ENCODE results near the gene STUM. TPM values are rescaled to one million over a fixed set of nuclear protein-coding genes. Genes with fewer than 3 reads are reported as not detected.
"Not testable (repeated sequence)": the region's sequence is repeated elsewhere in the genome, so short reads cannot be mapped to it uniquely, and the experiment has no call there.

STUM gene
- total RNA-seq, 1 donor from 2014 or later = 2.8 TPM

DNA sequence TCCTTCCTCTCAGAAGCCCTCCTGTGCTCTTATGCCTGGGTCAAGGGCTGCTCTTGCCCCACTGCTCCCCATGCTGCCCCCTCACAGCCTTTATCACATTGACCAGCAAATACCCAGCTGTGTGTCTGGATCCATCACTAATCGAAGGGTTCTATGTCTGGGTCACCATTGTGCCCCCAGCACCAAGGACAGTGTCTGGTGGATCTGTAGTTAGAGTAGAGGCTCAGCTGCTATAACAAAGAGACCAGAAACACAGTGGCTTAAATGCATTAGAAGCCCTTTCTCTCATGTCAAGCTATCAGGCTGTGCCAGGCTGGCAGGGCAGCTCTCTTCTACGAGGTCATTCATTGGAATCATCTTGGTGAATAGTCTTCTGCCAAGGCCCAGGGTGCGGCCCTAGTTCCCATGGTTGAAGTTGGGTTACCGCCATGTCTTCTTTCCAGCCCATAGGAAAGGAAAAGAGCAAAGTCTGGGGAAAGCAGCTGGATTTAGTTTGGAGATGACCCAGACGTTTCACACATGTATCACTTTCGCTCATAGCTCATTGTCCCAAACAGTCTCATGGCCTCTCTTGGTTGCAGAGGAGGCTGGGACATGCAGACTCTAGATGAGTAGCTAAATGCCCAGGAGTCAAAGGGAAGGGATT lies 32.2 kb downstream of the STUM start:
- no peak for DNase-seq (ENCODE audit: low spot score)

DNA sequence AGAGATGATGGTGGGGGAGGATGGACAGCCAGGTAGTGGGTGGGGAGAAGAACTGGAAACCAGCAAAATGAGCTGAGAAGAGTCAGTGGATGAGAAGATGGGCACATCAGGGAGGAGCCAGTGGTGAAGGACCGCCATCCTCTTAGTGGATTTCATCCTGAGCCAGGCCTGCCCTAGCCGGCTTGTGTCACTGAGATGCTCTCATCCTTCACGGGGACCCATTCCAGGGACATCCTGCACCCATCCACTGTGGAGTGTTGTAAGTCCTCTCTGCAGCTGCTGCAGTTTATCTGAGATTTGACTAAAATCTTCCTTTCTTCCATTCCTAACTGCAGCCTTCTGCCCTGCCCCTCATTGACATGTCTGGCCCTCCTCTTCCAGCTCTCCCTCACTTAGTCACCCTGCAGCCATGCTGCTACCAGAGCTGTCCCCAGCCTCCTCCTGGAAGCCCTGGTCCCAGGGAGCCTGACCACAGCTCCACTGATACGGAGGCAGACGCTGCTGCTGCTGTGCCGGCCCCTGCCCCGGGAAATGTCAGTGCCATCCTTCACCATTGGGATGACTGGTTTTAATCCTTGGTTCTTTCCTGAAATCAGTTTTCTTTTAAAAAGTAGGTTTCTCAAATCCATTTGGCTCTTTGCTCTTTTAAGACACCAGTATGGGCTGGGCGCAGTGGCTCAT lies 33.2 kb downstream of the STUM start:
- no peak for DNase-seq (ENCODE audit: low spot score)

DNA sequence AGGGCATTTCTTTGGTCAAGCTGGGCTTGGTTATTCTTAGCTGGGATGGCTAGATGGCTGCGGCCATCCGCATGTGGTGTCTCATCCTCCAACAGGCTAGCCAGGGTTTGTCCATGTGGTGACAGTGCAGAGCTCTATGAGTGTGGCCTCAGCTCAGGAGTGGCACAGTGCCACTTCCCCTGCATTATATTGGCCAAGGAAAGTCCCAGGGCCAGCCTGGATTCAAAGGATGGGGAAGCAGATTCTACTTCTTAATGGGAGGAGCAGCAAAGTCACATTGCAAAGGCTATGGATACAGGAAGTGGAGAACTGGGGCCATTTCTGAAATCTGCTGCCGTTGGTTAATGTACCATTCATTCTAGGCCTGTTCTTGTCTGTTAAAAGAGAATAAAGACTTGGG lies 34.4 kb downstream of the STUM start:
- no peak for DNase-seq (ENCODE audit: low spot score)

DNA sequence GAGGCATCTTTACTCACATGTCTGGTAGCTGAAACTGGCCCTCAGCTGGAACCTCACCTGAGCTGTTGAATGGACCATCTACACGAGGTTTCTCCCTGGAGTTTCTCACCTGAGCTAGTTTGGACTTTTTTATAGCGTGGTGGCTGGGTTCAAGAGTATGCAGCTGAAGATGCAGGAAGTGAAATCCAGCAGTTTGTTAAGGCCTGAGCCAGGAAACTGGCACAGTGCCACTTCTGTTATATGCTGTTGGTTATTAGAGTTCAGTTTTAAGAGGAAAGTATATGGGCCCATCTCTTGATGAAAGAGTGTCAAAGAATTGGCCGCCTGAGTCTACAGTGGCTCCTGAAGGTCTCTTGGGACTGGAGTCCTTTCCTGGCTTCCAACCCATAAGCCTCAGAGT lies 35.6 kb downstream of the STUM start:
- no peak for DNase-seq (ENCODE audit: low spot score)

DNA sequence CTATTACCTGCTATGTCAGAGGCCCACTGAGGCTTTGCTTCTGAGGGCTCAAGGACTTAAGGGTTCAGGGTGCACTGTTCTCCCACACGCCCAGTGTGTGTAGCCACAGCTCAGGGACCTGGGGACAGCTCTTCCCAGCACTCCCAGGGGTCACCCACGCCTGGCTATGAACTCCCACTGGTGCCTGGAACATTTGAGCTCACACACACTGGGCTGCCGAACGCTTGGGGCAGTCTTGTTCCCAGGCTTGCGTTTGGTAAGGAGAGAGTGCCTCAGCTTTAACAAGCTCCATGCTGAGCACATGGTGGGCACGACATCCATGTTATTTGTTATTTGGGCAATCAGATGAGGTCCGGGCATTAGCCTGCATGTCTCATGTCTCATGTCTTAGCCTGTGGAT lies 37.6 kb downstream of the STUM start:
- no peak for DNase-seq (ENCODE audit: low spot score)

DNA sequence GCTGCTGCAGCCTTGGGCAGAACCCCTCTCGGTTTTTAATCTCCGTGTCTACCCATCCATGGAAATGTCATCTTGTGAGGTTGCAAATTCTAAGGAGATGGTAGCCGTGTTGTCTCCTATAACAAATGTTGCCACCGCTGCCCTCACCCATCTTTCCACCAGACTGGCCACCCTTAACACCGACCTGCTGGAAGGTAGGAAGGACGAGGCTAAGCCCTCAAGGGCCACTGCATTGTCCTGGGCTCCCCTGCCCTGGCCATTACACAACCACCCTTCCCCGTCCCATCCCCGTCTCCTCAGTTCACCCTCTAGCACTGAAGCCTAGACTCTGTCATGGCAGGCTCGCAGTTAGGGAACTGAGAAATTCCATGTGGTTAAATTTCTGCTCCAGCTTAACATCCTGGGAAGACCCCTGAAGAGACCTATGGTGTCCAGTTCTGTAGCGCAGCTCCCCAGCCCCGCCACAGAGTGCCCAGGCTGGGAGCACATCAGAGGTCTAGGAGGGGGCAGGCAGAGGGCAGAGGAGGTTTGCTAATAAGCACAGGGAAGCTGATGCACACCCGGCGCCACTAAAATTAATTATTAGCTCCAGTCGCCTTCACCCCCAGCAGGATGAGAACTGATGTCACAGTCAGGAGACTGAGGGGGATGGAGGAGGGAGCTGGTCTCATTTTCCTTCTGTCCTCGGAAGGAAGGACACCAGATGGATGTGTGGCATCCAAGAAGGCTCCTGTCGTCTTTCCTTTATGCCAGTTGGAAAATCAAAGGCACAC lies 38.3 kb downstream of the STUM start:
- no peak for DNase-seq (ENCODE audit: low spot score)

DNA sequence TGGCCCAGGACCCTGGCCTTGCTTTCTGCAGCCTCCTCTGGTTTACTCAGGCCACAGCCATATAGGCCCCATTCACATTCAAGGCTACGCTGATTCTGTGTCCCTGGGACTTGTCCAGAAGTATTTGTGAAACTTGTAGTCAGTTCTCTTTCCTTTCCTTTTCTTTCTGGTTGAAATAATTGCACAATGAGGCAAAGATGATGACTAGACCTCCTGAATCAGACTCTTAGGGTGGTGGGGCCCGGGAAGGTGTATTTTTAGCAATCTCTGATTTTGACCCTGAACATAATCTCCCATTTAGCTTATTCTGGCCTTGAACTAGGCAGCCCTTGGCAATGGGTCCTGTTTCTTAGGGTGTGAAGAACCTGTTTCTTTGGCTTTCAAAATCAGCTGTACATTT lies 39.9 kb downstream of the STUM start:
- no peak for DNase-seq (ENCODE audit: low spot score)

DNA sequence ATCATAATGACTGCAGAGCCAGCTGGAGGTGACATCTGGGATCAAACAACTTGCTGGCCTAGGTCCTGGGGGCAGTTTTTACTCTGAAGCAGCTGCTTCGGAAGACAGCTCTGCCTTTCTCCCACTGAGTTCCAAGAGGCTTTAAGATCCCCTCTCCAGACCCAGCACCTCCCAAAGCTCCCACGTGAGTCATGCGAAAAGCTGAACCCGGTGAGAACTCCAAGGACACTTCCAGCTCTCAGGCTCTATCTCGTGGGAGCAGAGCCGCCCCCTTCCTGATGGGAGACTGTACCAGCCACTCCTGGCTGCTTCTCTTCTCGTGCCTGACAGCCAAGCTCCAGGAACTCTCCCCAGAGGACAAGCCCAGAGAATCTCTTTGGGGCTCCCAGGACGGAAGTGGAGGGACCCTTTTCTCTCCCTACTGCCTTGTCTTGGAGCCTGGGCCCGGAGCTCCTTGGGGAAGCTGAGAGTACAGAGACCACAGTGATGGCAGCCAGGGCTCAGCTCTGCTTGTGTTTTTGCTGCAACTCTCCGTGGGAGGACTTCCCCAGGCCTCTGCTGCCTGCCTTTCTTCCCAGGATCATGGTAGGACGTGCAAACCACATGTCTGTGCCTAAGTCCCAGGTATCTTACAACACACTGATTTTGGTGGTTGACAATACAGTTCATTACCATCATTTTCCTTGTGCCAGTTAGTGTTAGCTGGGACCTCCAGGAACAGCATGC lies 40.6 kb downstream of the STUM start:
- no peak for DNase-seq (ENCODE audit: low spot score)

DNA sequence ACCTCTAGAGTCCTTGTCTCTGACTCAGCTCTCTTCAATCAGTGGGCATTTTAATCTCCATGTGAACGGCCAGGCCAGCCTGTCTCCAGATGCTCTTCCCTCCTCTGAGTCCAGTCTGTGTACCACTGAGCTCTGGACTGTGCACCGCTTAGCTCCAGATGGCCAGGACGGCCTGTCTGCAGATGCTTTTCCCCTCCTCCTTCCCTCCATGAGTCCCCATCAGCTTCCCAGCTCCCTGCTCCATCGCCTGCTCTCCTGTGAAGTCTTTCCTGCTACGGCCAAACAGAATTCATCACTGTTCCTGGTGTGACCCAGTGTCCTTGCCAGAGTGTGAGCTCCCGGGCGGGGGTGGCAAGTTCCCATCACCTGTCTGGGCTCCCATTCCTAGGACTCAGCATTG lies 42.0 kb downstream of the STUM start:
- DNase-seq (ENCODE audit: low spot score) = no peak

DNA sequence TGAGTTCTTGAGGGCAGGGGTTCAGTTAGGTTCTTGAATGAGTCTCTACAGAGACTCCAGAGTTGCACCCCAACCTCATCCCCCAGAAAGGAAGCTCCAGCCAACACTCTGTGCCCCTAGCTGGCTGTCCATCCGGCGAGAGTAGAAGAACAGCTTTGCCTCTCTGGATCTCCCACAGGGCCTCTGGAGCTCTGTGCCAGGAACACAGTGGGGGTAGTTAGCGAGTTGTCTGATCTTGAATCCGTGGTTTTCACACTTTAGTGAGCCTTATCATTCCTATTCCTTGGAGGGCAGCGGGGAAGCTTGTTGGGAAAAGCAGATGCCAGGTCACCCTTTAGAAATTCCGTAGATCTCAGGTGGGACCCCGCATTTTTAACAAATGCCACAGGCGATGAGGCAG lies 45.0 kb downstream of the STUM start:
- no peak for DNase-seq (ENCODE audit: low spot score)

DNA sequence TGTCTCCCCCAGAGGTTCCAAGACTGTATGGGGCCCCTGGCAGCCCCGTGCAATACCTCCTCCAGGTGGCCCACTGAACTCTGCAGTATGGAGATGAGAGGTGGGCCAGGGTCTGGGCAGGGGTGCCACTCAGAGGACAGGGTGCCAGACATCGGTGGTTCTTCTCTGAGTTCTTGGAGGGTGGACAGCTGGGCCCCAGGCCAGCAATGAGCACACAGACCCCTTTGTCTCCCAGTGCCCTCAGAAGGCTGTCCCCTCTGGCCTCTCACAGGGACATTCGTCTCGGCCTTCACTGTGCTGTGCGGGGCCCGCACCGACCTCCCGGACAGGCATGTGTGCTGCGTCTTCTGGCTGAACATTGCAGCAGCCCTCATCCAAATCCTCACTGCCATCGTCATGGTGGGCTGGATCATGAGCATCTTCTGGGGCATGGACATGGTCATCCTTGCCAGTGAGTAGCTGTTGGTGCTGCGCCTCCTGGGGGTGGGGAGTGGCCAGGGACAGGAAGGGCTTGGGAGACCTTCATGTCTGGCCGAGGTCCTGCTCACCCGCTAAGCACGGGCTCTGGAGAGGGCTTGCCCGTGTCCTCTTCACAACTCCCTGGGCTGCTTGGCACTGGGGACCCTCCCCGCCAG lies 48.1 kb downstream of the STUM start:
- DNase-seq (ENCODE audit: low spot score) = no peak

DNA sequence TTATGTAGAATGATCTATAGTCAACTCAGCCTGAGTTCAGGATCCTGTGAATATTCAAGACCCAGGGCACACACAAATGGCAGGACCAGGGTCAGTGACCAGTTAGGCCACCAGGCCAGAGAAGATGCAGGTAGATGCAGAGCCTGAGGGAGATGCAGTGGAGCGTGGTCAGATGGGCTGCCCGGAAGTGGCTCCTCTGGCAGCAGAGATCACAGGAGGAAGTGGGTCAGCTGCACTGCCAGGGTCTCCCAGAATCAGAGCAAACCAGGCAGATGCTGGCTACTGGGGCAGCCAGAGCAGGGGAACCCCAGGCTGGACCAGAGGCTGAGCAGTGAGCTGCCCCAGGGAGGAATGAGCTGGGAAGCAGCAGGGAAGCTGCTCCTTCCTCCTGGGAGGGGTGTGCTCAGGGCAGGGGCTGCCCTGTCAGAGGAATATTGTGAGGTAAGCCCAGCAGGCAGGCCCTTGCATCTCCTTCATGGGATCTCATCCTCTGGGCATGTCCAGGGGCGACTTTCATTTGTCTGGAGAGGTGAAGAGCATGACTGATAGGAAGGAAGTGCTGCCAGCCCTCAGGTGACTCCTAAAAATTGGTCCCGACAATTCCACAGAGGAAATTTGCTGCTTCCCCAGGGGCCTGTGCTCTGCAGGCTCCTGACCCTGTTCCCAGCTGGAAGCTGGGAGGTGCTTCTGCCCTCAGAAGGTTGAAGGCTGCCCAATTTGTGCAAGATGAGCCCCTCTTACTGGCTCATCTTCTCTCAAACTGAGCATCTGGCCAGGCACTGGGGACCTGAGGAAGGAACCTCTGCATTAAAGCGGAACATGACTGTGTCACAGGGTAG lies 49.3 kb downstream of the STUM start:
- no peak for DNase-seq (ENCODE audit: low spot score)

DNA sequence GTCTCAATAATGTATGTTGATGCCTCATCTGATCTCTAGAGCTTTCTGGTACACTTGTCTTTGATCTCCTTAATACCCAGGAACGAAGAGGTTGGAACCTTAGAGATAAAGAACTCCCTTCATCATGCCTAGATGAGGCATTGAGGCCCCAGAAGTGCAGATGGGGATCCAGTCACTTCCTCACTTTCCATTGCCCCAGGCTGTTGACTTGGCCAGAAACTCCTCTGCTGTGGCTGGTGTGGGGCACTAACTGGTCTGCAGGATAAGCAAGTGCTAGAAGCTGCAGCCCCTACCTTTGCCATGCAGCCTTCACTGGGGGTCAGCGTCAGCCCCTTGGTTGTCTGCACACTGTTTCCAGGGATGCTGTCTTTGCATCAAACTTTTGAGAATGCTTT lies 49.9 kb downstream of the STUM start:
- no peak for DNase-seq (ENCODE audit: low spot score)

DNA sequence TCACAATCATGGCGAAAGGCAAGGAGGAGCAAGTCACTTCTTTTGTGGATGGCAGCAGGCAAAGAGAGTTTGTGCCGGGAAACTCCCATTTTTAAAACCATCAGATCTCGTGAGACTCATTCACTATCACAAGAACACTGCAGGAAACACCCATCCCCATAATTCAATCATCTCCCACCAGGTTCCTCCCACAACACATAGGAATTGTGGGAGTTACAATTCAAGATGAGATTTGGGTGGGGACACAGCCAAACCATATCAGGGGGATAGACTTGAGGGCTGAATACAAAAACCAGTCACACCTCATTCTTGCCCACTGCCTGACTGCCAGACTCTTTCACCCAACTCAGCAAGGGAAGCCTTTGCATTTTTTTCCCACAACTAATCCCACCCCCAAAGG lies 50.4 kb downstream of the STUM start:
- DNase-seq (ENCODE audit: low spot score) = not testable (repeated sequence)

DNA sequence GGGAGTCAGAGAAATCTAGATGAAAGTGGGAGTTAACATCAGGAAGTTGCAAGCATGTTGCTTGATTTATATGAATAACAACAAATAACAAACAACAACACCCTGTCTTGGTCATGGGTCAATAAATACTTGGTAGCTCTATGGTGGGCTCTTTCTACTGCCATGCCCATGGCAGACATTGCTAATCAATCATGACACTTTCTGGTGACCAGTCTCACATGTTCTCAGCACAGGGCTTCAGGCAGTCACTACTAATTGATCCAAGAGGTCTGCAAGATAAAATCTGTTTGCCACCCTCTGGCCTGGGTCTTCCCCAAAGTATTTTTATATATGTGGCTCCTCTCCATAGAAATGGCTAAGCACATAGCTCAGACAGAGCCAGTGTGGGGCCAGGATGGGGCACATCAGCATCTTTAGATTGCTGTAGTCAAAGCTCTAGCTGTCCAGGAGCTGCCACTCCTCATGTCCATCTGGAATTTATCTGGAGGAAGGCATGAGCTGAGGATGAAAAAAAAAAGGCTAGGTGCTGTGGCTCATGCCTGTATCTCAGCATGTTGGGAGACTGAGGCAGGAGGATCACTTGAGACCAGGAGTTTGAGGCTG lies 51.2 kb downstream of the STUM start:
- DNase-seq (ENCODE audit: low spot score) = no peak

DNA sequence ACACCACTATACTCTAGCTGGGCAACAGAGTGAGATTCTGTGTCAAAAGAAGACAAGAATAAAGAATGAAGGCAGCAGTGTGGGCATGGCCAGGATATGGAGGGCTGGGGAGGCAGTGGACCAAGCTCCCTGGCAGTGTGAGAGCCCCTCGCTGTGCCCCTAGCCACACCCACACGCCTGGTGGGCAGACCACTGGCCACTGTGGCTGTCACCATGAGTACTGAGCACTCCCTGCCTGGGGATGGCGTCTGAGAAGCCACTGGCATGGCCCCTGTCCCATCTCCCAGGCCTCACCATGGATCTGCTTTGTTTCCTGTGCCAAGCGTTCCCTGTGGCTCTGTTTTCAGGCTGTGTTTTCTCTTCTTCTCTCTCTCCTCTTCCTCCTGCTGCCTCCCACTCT lies 51.7 kb downstream of the STUM start:
- no peak for DNase-seq (ENCODE audit: low spot score)

DNA sequence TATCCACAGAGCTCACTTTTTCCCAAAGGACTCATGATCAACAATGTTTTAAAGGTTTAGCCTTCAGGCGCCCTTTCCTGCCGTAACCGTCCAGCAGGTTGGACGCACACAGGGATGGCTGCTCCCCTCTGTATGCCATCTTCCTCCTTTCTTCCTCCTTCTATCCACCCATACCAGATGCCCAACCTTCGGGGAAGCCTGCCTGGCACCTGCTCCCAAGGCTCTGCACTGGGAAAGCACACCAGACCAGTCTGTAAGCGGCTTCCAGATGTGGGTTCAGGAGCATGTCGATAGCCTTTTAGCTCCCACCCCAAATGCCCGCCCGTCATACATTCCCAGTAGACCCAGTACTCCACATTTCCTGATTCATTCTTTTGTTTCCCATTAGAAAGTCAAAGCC lies 52.9 kb downstream of the STUM start:
- no peak for DNase-seq (ENCODE audit: low spot score)

DNA sequence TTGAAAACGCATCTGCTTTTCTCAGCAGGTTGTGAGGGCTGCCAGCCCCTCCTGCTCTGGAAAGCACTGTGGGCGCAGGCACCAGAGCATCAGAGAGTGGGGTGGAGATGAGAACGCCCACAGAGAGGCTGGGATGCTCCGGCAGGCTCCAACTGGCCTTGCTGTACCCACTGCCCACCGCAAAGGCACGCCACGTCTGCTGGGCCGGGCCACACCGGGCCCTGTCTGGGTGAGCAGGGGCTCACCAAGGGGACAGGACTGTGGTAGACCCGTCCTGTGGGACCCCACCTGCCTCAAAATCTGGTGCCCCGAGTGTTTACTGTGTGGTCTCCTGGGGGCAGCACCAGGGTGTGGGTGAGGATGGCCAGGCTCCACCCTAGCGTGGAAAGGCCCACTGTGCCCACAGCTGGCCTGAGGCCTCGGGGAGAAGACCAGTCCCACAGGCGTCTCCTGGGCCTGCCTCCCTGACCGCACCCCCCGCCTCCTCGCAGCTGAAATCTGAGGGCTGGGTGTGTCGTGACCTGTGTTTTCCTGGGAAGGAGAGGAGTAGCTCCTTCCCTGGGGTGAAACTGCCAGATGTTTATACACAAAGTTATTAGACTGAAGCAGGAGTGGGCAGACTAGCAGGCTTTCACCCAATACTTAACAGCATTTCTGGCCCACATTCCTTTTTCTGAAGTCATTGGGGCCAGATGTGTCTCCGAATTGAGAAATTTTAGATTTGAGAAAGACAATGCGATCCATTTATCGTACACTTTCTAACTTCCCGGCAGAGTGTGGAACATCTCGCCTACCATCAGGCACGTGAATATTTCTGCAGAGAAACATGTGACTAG lies 53.8 kb downstream of the STUM start:
- DNase-seq (ENCODE audit: low spot score) = no peak

DNA sequence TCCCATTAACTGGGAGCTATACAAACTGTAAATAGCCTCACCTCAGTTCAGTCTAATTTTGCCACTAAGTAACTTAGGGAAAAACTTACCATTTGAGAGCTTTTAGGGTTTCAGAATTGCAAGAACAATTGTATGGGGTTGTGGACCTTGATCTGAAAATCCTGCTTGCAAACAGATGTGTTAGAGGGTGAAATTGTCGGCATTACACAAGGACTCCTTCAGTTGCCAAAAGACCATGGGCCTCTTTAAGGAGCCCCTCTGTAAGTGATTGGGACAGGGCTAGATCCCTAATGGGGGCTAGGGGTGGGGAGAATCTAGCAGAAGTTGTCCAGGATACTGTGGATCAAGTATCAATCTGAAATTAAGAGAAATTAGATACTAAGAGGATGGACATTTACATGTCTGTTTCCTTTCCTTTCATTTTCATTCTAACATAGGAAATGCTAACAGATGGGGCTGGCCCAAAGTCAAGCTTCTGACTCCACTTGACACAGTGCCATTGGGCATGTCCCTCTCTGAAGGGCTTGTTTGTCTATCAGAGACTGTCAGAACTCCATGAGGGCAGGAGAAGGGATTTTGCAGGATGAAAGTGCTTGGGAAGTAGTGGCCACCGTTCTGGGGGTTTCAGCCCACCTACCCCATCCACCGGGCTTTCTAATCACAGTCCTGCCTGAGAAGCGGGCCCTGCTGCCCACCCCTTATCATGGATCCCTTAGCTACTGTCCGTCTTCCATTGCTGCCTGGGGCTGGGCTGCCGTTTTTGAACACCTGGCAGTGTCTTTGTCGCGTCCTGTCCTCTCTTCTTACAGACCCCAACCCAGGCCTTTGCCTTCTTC lies 54.7 kb downstream of the STUM start:
- DNase-seq (ENCODE audit: low spot score) = no peak

All from ureter (tissue), 1 donor.